Stimulated activated CD4-positive, alpha-beta T cell treated with anti-CD3 and anti-CD28 coated beads, Interleukin-2, amount 100 ng/mL, for 24 hours (primary cell): ENCODE measurements around the gene CPEB3.
"Not testable (repeated sequence)": the region's sequence is repeated elsewhere in the genome, so short reads cannot be mapped to it uniquely, and the experiment has no call there.

Experiments
- DNase-seq, 2 donors: peaks; one replicate each; pipeline ENCODE4 v3.0.0-alpha.2; 2020

CPEB3 gene

DNA sequence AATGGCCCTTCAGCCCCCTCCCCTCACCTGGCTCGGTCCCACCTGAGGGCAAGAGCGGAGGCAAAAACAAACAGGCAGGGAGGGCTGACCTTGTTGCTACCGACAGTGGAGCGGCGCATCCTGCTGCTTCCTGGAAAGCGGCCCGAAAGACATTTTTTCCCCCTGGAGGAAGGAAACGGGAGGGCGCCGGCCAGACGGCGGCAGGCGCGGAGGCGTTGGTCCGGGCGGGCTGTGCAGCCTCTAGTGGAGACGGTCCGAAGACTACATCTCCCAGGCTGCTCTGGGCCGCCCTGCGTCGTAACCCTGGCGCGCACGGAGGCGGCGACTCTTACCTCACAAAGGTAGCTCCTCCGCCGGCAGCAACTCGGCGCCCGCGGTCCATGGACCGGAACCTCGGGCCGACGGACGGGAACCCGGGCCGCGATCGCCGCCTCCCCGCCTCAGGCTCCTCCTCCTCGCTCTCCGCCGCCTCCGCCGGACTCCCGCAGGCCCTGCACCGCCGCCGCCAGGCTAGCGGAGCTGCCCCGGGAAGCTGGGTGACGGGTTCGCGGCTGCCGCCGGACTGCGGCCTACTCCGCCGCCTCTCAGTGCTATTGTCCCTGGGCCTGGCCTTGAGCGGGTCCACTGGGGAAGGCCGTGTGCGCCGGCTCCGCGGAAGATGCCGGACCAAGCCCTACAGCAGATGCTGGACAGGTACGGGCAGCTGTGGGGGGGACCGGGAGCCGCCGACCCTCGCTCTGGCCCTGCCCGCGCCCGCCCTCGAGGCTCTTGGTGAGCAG is at the start of gene CPEB3, which contains the start of gene MARCHF5:
TSS of gene CPEB3 (minus strand) at position 242 of the 779 bp plus-strand sequence. CDS start 50,728 bp downstream, outside the sequence.
TSS of gene MARCHF5 (plus strand) at position 331 of the 779 bp plus-strand sequence. CDS start at position 659, 328 bp downstream.
- DNase-seq, result peak; percentile 89 to 92

DNA sequence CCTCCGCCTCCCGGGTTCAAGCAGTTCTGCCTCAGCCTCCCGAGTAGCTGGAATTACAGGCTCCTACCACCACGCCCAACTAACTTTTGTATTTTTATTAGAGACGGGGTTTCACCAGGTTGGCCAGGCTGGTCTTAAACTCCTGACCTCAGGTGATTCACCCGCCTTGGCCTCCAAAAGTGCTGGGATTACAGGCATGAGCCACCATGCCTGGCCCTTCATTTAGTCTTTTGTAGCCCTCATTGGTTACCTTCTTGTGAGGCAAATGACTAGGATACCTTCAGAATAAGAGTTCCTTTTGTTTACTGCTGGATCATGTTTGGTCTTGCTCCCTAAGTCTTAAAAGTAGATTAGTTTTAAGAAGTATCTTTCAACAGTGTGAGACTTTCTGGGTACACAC is 39.0 kb upstream of the CPEB3 start:
- DNase-seq, result not testable (repeated sequence)

- no peak for DNase-seq
These were observed 38.1 kb upstream of the CPEB3 start for GRCh38 chr10:92328993-92329392.

GRCh38 chr10:92327445-92328433 is 36.9 kb upstream of the CPEB3 start:
- DNase-seq, result no peak

DNA sequence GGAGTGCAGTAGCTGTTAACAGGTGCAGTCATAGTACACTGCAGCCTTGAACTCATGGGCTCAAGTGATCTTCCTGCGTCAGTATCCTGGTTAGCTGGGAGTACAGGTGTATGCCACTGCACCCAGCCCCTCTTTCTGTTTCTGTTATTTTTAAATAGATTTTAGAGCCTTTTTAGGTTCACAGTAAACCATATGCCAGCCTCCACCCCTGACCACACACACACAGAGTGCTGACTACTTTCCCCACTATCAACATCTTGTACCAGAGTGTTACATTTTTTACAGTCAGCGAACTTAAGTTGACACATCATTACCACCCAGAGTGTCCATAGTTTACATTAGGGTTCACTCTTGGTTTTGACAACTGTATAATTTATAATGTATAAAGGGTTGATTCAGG is 32.2 kb upstream of the CPEB3 start:
- DNase-seq, result no peak

GRCh38 chr10:92316610-92317009 is 25.7 kb upstream of the CPEB3 start:
- DNase-seq, result no peak

- DNase-seq, result no peak
These were observed 22.9 kb upstream of the CPEB3 start for GRCh38 chr10:92313750-92314149.

GRCh38 chr10:92309272-92309671 is 18.4 kb upstream of the CPEB3 start:
- no peak for DNase-seq

DNA sequence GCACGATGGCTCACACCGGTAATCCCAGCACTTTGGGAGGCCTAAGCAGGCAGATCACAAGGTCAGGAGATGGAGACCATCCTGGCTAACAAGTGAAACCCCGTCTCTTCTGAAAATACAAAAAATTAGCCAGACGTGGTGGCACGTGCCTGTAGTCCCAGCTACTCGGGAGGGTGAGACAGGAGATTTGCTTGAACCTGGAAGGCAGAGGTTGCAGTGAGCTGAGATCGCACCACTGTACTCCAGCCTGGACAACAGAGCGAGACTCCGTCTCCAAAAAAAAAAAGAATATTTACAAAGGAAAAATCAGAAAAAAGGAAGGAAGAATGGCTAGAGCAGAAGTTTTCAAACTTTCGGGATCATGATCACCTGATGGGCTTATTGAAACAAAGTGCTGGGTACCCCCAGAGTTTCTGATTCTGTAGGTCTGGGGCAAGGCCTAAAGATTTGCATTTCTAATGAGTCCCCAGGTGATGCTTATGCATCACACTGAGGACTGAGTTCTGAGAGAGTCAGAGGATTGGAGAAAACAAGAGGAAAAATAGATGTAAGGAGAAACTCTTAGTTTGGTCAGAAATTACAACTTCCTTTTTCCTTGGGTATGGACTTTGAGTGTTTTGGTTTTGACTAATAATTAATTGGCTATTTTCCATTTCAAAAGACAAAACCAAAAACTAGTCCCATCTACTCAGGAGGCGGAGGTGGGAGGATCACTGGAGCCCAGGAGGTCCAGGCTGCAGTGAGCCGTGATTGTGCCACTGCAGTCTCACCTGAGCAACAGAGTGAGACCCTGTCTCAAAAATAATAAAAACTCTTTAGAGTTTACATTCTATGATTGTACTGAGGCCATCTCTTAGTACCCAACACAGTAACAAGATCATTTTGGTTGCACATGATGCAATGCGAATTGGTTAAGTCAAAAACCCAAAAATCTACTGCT is 14.5 kb upstream of the CPEB3 start:
- no peak for DNase-seq

DNA sequence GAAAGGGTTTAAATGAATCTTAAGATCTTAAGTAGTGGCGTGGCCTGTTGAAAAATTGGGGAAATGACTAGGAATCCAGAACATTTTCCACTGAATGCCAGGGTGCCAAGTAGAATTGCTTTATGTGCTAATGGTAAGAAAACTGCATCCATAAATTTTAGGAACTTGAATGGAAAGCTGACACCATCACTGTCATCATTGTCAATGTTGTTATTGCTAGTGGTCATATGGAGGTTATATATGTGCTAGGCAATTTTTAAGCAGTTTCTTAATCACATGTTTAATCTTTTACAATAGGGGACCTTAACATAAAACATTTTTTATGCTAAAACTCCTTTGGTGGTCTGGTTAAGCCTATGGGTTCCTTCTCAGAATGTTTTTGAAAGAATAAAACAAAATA is 13.2 kb upstream of the CPEB3 start:
- no peak for DNase-seq

DNA sequence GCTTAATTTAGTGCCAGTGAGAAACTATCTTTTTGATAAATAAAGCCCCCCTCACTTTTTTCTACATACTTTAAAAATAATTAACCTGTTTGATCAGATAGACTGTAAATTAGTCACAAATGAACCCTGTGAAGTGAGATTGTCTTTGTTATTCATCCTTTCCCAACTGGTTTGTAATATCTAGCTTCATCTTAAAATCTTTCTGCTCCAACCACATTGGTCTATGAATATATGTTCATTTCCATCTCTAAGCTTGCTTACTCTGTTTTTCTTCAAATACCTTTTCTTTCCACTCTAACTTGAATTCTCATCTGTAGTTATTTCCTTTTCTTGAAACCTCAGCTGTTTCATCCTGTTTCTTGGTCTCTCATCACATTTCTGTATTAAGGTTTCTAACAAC is 12.2 kb upstream of the CPEB3 start:
- no peak for DNase-seq

GRCh38 chr10:92298487-92298886 is 7.6 kb upstream of the CPEB3 start:
- DNase-seq, result no peak

DNA sequence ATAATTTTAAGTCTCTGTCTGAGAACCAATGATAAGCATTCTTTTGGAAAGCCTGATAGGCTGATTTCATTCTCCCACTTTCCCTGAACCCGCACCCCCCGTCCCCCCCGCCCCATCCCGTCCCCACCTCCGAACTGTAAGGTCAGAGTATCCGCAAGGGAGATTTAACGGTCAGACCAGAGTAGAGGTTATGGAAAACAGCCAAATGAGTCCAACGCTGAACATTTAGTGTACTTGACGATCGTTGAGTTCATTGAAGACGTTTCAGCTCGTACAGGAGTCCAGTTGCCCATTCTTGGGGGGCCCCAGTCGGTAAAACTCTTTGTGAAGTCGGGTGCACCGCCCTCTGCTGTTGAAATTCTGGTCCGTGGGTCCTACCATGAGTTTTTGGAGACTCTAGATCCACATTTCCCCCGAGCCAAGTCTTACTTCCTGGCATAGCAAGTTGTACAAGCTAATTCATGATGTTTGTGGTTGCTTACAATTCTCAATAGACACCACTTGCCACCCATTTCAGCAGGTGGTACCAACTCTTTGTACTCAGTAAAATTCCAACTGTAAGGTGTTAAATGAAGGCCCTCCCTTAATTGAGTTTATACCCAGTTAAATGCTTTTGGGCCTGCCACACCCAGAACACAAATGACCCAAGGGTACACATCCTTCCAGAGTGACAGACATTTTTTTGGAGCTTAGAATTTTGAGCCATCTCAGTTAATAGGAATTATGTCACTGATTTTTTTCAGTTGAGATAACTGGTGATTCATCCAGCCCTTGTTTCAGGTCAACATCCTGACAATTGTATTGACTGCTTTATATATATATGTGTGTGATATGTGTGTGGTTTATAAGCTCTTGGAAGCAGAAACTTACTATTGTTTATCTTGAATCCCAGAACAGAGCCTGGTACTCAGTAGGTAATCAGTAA is 1.3 kb upstream of the CPEB3 start:
- peak; percentile 42 to 53 for DNase-seq

DNA sequence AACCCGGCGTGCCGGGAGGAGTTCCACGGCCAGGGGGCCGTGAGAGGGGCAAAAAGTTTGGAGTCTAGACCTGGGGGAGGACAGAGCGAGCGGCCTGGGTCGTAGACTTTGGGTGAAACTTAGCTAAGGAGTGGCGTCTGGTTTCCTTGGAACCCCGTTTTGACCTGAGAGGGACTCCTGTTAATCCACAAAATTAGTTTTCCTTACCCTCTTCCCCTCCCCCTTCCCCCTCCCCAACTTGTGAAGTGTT is 663 bp upstream of the CPEB3 start:
- DNase-seq, result no peak

DNA sequence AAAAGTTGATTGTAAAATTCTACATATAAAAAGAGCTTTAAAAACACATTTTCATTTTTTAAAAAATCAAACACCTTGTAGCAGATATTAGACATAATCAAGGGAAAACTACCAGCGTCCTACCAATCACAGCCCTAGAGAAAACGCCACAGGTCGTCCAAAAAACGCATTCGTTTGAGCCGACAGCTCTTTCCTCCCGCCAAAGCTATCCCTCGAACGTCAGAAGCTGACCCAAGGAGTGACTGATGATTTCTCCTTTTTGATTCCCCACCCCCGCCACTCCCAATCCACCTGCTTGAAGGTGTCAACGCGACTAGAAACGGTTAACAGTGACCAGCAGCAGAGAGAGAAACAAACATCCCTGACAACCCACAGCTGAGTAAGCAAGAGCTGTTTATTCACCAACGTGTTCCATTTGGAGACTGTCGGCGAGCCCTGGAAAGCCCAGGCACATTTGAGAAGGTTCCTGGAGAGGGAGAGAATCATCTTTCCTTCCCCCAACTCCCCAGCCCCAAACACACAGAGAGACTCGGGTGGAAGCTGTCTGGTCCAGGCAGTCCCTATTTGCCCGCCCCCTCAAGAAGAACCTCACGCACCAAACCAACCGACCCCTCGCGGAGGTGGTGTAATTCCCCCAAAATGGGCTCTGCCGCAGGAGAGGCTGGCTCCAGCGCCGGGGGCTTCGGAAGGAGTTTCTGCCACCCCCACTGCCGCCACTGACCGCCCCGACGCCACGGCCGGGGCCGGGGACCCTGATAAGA is 622 bp downstream of the CPEB3 start:
- peak; percentile 29 to 39 for DNase-seq

GRCh38 chr10:92284112-92284704 is 6.7 kb downstream of the CPEB3 start:
- DNase-seq, result no peak

GRCh38 chr10:92278996-92279696 is 11.7 kb downstream of the CPEB3 start:
- no peak for DNase-seq

- no peak for DNase-seq
These were observed 16.8 kb downstream of the CPEB3 start for GRCh38 chr10:92274071-92274470.

GRCh38 chr10:92268748-92269147 is 22.1 kb downstream of the CPEB3 start:
- DNase-seq, result no peak

- no peak for DNase-seq
These were observed 23.5 kb downstream of the CPEB3 start for GRCh38 chr10:92267343-92267742.
